H1 (cell line): Measurements from ENCODE around the gene MROH7. TPM values are rescaled to one million over a fixed set of nuclear protein-coding genes. Genes with fewer than 3 reads are reported as not detected.

Experiments
- CTCF ChIA-PET: fragments of 300-600 bp; sonication (Branson Sonifier 250); formaldehyde crosslinking; loops from one replicate; lab custom pipeline; 2021; ENCODE audit not compliant: partially characterized antibody; lab: Charles Lee
- POLR2A ChIA-PET: fragments of 300-600 bp; sonication (Branson Sonifier 250); formaldehyde crosslinking; loops from one replicate; lab custom pipeline; 2021; ENCODE audit warnings: inconsistent platforms; ENCODE audit not compliant: partially characterized antibody; lab: Charles Lee
- DNase-seq, 2 experiments: peaks; one replicate each; pipeline versions ENCODE4 v3.0.0 to v3.0.0-alpha.2; 2010 to 2022; ENCODE audit warnings: low spot score in 2 of 2, low read depth in 1 of 2, mixed read lengths in 1 of 2
- FAIRE-seq: peaks from 2 replicates; lab custom pipeline; 2011; peaks lifted over from hg19 to GRCh38; lab: Jason Lieb, UNC
- H2AFZ ChIP-seq: 2 replicates; pipeline ENCODE4 v1.8.1; 2012; ENCODE audit warnings: low read length, inconsistent platforms
- H2AK5ac ChIP-seq: 2 replicates; pipeline ENCODE4 v1.6.1; 2013; ENCODE audit warnings: low read depth, low read length
- H2BK120ac ChIP-seq: replicated peaks from 2 replicates; pipeline ENCODE3; 2013; ENCODE audit warnings: low read depth, low read length, inconsistent platforms
- H2BK12ac ChIP-seq: 2 replicates; pipeline ENCODE4 v1.6.1; 2013; ENCODE audit warnings: low read depth, low read length
- H2BK15ac ChIP-seq: 2 replicates; pipeline ENCODE4 v1.6.1; 2013; ENCODE audit warnings: low read length
- H2BK20ac ChIP-seq: 2 replicates; pipeline ENCODE4 v1.6.1; 2013; ENCODE audit warnings: low read length
- H2BK5ac ChIP-seq: 2 replicates; pipeline ENCODE4 v1.6.1; 2013; ENCODE audit warnings: low read depth, low read length
- H3K14ac ChIP-seq: 2 replicates; pipeline ENCODE4 v1.6.1; 2013; ENCODE audit warnings: inconsistent platforms; ENCODE audit not compliant: insufficient read length
- H3K18ac ChIP-seq: 2 replicates; pipeline ENCODE4 v1.6.1; 2013; ENCODE audit warnings: low read length; ENCODE audit errors: extremely low read depth
- H3K23ac ChIP-seq: 2 replicates; pipeline ENCODE4 v1.6.1; 2013; ENCODE audit warnings: inconsistent platforms; ENCODE audit not compliant: insufficient read length
- H3K23me2 ChIP-seq: 2 replicates; pipeline ENCODE4 v1.6.1; 2013; ENCODE audit warnings: low read depth, low read length
- H3K27ac ChIP-seq: 2 replicates; pipeline ENCODE4 v1.6.1; 2011; ENCODE audit warnings: low read depth, low read length, inconsistent platforms
- H3K27me3 ChIP-seq, 4 experiments: replicated peaks in 1 of 4; 1 replicate in 1 of 4; 2 replicates in 3 of 4; pipeline versions ENCODE4 v1.6.1 to v1.8.1; 2011 to 2013; ENCODE audit warnings: low read length in 3 of 4, mild to moderate bottlenecking in 3 of 4, inconsistent platforms in 2 of 4, mixed read lengths in 2 of 4, moderate library complexity in 1 of 4; ENCODE audit not compliant: control insufficient read depth in 3 of 4, insufficient read depth in 3 of 4; ENCODE audit errors: extremely low read depth in 1 of 4
- H3K36me3 ChIP-seq, 4 experiments: 2 replicates each; pipeline versions ENCODE4 v1.6.1 to v1.8.1; 2011 to 2013; ENCODE audit warnings: mild to moderate bottlenecking in 4 of 4, low read length in 3 of 4, moderate library complexity in 2 of 4, control low read depth in 1 of 4, inconsistent platforms in 1 of 4; ENCODE audit not compliant: insufficient read depth in 4 of 4, control insufficient read depth in 2 of 4
- H3K4ac ChIP-seq: replicated peaks from 2 replicates; pipeline ENCODE3; 2013; ENCODE audit warnings: low read length, low read depth, mixed read lengths, inconsistent platforms; ENCODE audit not compliant: insufficient read length
- H3K4me1 ChIP-seq, 4 experiments: replicated peaks in 1 of 4; 1 replicate in 1 of 4; 2 replicates in 3 of 4; pipeline versions ENCODE4 v1.6.1 to v1.8.1; 2011 to 2013; ENCODE audit warnings: low read length in 3 of 4, inconsistent platforms in 2 of 4, mixed read lengths in 1 of 4; ENCODE audit not compliant: insufficient read depth in 4 of 4, control insufficient read depth in 3 of 4
- H3K4me2 ChIP-seq, 2 experiments: 2 replicates each; pipeline versions ENCODE4 v1.6.1 to v1.8.1; 2011 to 2013; ENCODE audit warnings: low read depth in 2 of 2, low read length in 2 of 2, control low read depth in 1 of 2, inconsistent platforms in 1 of 2, mild to moderate bottlenecking in 1 of 2; ENCODE audit not compliant: insufficient read depth in 1 of 2
- H3K4me3 ChIP-seq, 4 experiments: fragments of 200-600, 300-600 bp in 1 of 4; sonication (generic), shearing (Covaris generic), sonication (Bioruptor Twin) in 1 of 4; 2 replicates each; pipeline versions ENCODE4 v1.5.1 to v1.8.1; 2011 to 2016; ENCODE audit warnings: low read length in 4 of 4, low read depth in 3 of 4, control low read depth in 2 of 4, inconsistent platforms in 2 of 4, mild to moderate bottlenecking in 2 of 4, mixed read lengths in 1 of 4, moderate library complexity in 1 of 4; ENCODE audit not compliant: insufficient read depth in 2 of 4; ENCODE audit errors: extremely low read depth in 1 of 4
- H3K56ac ChIP-seq: replicated peaks from 2 replicates; pipeline ENCODE3; 2013; ENCODE audit warnings: low read depth, mild to moderate bottlenecking, mixed read lengths, low read length, inconsistent platforms; ENCODE audit not compliant: insufficient read length
- H3K79me1 ChIP-seq: 2 replicates; pipeline ENCODE4 v1.6.1; 2013; ENCODE audit warnings: low read depth, low read length, control low read depth
- H3K79me2 ChIP-seq, 2 experiments: 2 replicates each; pipeline versions ENCODE4 v1.6.1 to v1.8.1; 2012 to 2013; ENCODE audit warnings: low read length in 2 of 2, mild to moderate bottlenecking in 2 of 2, inconsistent platforms in 1 of 2; ENCODE audit not compliant: insufficient read depth in 2 of 2, control insufficient read depth in 1 of 2
- H3K9ac ChIP-seq, 4 experiments: replicated peaks in 1 of 4; 1 replicate in 1 of 4; 2 replicates in 3 of 4; pipeline versions ENCODE4 v1.6.1 to v1.8.1; 2011 to 2013; ENCODE audit warnings: low read depth in 3 of 4, low read length in 3 of 4, control low read depth in 2 of 4, mild to moderate bottlenecking in 2 of 4, moderate library complexity in 2 of 4, inconsistent platforms in 1 of 4; ENCODE audit errors: extremely low read depth in 1 of 4
- H3K9me3 ChIP-seq, 2 experiments: 2 replicates each; pipeline versions ENCODE4 v1.6.1 to v1.8.1; 2012 to 2013; ENCODE audit warnings: mild to moderate bottlenecking in 2 of 2, moderate library complexity in 2 of 2, control low read depth in 1 of 2, inconsistent platforms in 1 of 2, low read depth in 1 of 2, low read length in 1 of 2, mixed read lengths in 1 of 2; ENCODE audit not compliant: insufficient read depth in 2 of 2
- H4K20me1 ChIP-seq, 2 experiments: replicated peaks in 1 of 2; 2 replicates each; pipeline versions ENCODE3 to v1.8.1; 2011 to 2013; ENCODE audit warnings: inconsistent platforms in 2 of 2, low read length in 2 of 2, mild to moderate bottlenecking in 1 of 2; ENCODE audit not compliant: insufficient read depth in 2 of 2, control insufficient read depth in 1 of 2
- H4K5ac ChIP-seq: 2 replicates; pipeline ENCODE4 v1.6.1; 2013; ENCODE audit warnings: low read length, low read depth, mixed read lengths, inconsistent platforms; ENCODE audit not compliant: insufficient read length
- H4K8ac ChIP-seq: 2 replicates; pipeline ENCODE4 v1.8.0; 2013; ENCODE audit warnings: mild to moderate bottlenecking, moderate library complexity, low read length, inconsistent platforms; ENCODE audit not compliant: insufficient read depth; ENCODE audit errors: extremely low read depth
- H4K91ac ChIP-seq: replicated peaks from 2 replicates; pipeline ENCODE3; 2013; ENCODE audit warnings: low read length, mixed read lengths, inconsistent platforms; ENCODE audit not compliant: insufficient read length
- EP300 ChIP-seq, 2 experiments: IDR thresholded peaks; 1 replicate in 1 of 2; 2 replicates in 1 of 2; pipeline ENCODE4 v1.6.1; 2011 to 2012; ENCODE audit warnings: low read depth in 2 of 2, low read length in 2 of 2, mild to moderate bottlenecking in 2 of 2, borderline replicate concordance in 1 of 2, inconsistent platforms in 1 of 2, moderate library complexity in 1 of 2
- HDAC6 ChIP-seq: IDR thresholded peaks from one replicate; pipeline ENCODE4 v1.7.1; 2012; ENCODE audit warnings: low read depth, mild to moderate bottlenecking, inconsistent platforms, low read length, moderate library complexity
- JUN ChIP-seq: IDR thresholded peaks from 2 replicates; pipeline ENCODE4 v1.6.1; 2011; ENCODE audit warnings: low read depth, mild to moderate bottlenecking, improper control_type of control experiment, low read length
- RBBP5 ChIP-seq: IDR thresholded peaks from 2 replicates; pipeline ENCODE4 v1.7.1; 2012; ENCODE audit warnings: low read depth, mild to moderate bottlenecking, inconsistent platforms, low read length, moderate library complexity, borderline replicate concordance
- RFX5 ChIP-seq: IDR thresholded peaks from 2 replicates; pipeline ENCODE4 v1.6.1; 2011; ENCODE audit warnings: low read depth, low read length, improper control_type of control experiment, borderline replicate concordance
- RNF2 ChIP-seq: fragments of 200-900, 300-1000 bp; sonication (generic); IDR thresholded peaks from 2 replicates; pipeline ENCODE4 v1.7.1; 2016; ENCODE audit warnings: borderline replicate concordance, low read depth, mild to moderate bottlenecking, antibody characterized with exemption, low read length; ENCODE audit not compliant: poor library complexity, severe bottlenecking; ENCODE audit errors: missing control alignments
- RXRA ChIP-seq: IDR thresholded peaks from 2 replicates; pipeline ENCODE4 v1.6.1; 2011; ENCODE audit warnings: low read depth, mild to moderate bottlenecking, low read length, moderate library complexity; ENCODE audit not compliant: insufficient read depth
- SP4 ChIP-seq: IDR thresholded peaks from 2 replicates; pipeline ENCODE4 v1.6.1; 2012; ENCODE audit warnings: low read length, inconsistent platforms
- SUZ12 ChIP-seq: fragments of 200-600 bp; sonication (generic); IDR thresholded peaks from 2 replicates; pipeline ENCODE4 v1.6.1; 2012; ENCODE audit warnings: mild to moderate bottlenecking, inconsistent platforms, low read length, moderate library complexity, mixed read lengths
- TBP ChIP-seq: IDR thresholded peaks from 2 replicates; pipeline ENCODE4 v1.6.1; 2011; ENCODE audit warnings: low read depth, low read length, improper control_type of control experiment
- TEAD4 ChIP-seq: IDR thresholded peaks from 2 replicates; pipeline ENCODE4 v1.6.1; 2012; ENCODE audit warnings: low read depth, low read length, inconsistent platforms, mixed read lengths
- WGBS, 2 experiments: shearing (Covaris generic) in 1 of 2; methylation state at CpG; one replicate each; pipeline versions ENCODE4 v1.1.6 to v1.1.7; 2013 to 2015; ENCODE audit warnings: low lambda C conversion rate in 2 of 2, mixed read lengths in 2 of 2, inconsistent platforms in 1 of 2, low coverage in 1 of 2, missing lambda C conversion rate in 1 of 2; ENCODE audit not compliant: insufficient replicate concordance in 2 of 2, insufficient coverage in 1 of 2, insufficient read length in 1 of 2; ENCODE audit errors: extremely low coverage in 1 of 2, missing lambda C conversion rate in 1 of 2; 5-methylcytosine and 5-hydroxymethylcytosine counted together
- polyA plus RNA-seq, 7 experiments: library from polyadenylated mRNA; depleted of rRNA in 3 of 7; stranded (reverse) in 5 of 7; unstranded in 2 of 7; fragments of >200 nt in 5 of 7; fragments of 200-250 nt in 2 of 7; gene quantifications; 1 replicate in 5 of 7; 2 replicates in 1 of 7; 4 replicates in 1 of 7; pipeline versions ENCODE4 v1.2.1 to v1.2.3, GENCODE V29; 2011 to 2013; ENCODE audit warnings: missing spikeins in 2 of 7, mixed read lengths in 2 of 7
- total RNA-seq: library from RNA; stranded (reverse); fragmentation: NEBNext Ultra II Directional; extraction: Animal tissue kit (Norgen Biotek cat#: 25700); gene quantifications from 2 replicates; pipeline ENCODE4 v1.2.1, GENCODE V29; 2021

MROH7 gene
- total and polyA plus RNA-seq, 2 of the 8 experiments (the other 6 are each of a cell fraction or from before 2014, with no cell fraction given): 0.07 to 0.20 TPM

DNA sequence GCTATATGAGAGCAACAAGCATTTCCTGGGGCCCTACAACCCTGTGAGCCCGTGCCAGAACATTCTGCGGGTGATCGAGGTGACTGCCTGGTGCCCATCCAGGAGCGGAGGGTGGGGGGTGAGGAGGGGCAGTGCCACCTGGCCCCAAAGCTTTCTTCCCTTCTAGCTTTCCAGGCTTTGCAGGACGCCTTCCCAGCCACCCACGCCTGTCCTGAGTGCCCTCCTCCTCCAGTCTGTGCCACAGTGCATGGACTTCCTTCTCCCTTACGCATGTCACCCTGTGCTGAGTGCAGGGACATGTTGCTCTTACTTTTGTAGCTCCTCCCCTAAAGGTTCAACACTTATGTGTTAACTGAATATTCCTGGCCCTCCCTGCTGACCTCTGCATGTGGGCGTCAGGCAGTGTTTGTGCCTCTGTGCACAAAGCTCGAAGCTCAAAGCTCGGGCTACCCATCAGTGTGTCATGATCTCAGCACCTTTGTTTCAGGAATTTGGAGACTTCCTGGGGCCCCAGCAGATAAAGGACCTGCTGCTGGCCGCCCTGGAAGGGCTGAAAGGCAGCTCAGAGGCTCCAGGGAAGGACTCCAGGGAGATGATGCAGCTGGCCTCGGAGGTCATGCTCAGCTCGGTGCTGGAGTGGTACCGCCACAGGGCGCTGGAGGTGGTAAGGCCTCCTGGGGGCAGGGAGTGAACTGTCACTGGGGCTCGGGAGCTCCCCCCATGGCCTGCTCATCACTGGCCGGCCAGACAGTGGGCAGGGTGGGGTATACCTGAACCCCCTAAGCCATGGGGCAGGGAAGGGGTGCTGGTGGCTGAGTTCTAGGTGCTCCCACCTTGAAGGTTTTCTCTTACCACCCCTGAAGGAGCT is 37.4 kb downstream of the MROH7 start:
- FAIRE-seq (no peak), DNase-seq (no peak)
- no peak overlapping the region for H3K4me2 ChIP-seq
- H3K9me3 ChIP-seq: no peaks in the 10 kb centered on the region
- no peaks in the 10 kb centered on the region for H3K36me3 ChIP-seq
- H2AK5ac ChIP-seq: 0 out of 2 replicates have a peak overlapping the region, but pooled peaks have one; percentile 65
- no peak overlapping the region for H4K91ac ChIP-seq
- no peak overlapping the region for H3K56ac ChIP-seq
- H2BK5ac ChIP-seq: no peak overlapping the region
- H2BK120ac ChIP-seq: no peak overlapping the region
- H3K14ac ChIP-seq: no peak overlapping the region
- no peak overlapping the region for H3K4me3 ChIP-seq
- H3K23me2 ChIP-seq: no peaks in the 10 kb centered on the region
- H4K5ac ChIP-seq: no peak overlapping the region
- 0 out of 2 replicates have a peak overlapping the region, but pooled peaks have one; percentile 17 for H2BK12ac ChIP-seq
- POLR2A ChIA-PET: interaction anchor here (0.9 to 1.7 kb wide), 2 partner anchors 37 to 84 kb away, joined by 3 read pairs; partner anchors contain the start of gene TTC4
- no peak overlapping the region for H3K27ac ChIP-seq
- H3K79me1 ChIP-seq: no peaks in the 10 kb centered on the region
- 85% methylated on average over 17 of the region's 17 CpGs; no CpG with 5 or more reads in 1 of the 2 experiments for WGBS, 2 experiments
- H3K4ac ChIP-seq: no peak overlapping the region
- no peak overlapping the region for H3K18ac ChIP-seq
- no peak overlapping the region; a peak in 1 of 7 replicates for H3K9ac ChIP-seq
- no peak overlapping the region for H3K23ac ChIP-seq
- no peaks in the 10 kb centered on the region for H3K79me2 ChIP-seq
- no peak overlapping the region; the same call in 1 of the 2 replicates for H4K8ac ChIP-seq
- no peak overlapping the region for H2BK15ac ChIP-seq
- H2BK20ac ChIP-seq: no peak overlapping the region; the same call in 1 of the 2 replicates
- H2AFZ ChIP-seq: no peak overlapping the region
- CTCF ChIA-PET: interaction anchor here (0.5 to 5.6 kb wide), 12 partner anchors 8 to 168 kb away, joined by 3 to 33 read pairs (median 4); partner anchors contain the start of genes TTC22 and TTC4
- H3K27me3 ChIP-seq: no peaks in the 10 kb centered on the region
- H4K20me1 ChIP-seq: no peaks in the 10 kb centered on the region
- peaks cover 0 to 9% (median 3%) of the 10 kb centered on the region in 4 experiments; a peak in 3 of 7 replicates for H3K4me1 ChIP-seq
- TF ChIP-seq TEAD4: no peak
- no peak for TF ChIP-seq TBP
- TF ChIP-seq RNF2: no peak
- no peak for TF ChIP-seq JUN
- no peak for TF ChIP-seq HDAC6
- TF ChIP-seq RBBP5: no peak
- TF ChIP-seq SP4: no peak
- no peak for TF ChIP-seq RXRA
- TF ChIP-seq RFX5: no peak
- TF ChIP-seq EP300 (IDR thresholded peaks at IDR 0.05; ENCODE audit: borderline replicate concordance in 1 of 2, low read depth in 2 of 2, low read length in 2 of 2): no peak
- no peak for TF ChIP-seq SUZ12
